ENCODE data around the gene CECR2.

Gene CECR2

DNA sequence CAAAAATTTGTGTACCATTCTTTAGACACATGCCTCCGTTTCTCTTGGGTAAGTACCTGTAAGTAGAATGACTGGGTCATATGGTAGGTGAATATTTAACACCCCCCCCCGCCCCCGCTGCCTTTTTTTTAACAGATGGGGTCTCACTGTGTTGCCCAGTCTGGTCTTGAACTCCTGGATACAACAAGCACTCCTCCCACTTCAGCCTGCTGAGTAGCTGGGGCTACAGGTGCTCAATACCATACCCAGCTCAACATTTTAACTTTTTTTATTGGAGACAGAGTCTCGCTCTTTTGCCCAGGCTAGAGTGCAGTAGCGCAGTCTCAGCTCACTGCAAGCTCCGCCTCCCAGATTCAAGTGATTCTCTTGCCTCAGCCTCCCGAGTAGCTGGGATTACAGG, 32.5 kb downstream of the CECR2 start:
- TF ChIP-seq FOXM1 (IDR thresholded peaks at IDR 0.05; ENCODE audit: borderline replicate concordance, low read depth) = no peak
- no peak for TF ChIP-seq TCF12 (IDR thresholded peaks at IDR 0.05; ENCODE audit: low read depth)
- TF ChIP-seq, protein P1, sequence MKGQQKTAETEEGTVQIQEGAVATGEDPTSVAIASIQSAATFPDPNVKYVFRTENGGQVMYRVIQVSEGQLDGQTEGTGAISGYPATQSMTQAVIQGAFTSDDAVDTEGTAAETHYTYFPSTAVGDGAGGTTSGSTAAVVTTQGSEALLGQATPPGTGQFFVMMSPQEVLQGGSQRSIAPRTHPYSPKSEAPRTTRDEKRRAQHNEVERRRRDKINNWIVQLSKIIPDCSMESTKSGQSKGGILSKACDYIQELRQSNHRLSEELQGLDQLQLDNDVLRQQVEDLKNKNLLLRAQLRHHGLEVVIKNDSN (IDR thresholded peaks at IDR 0.05) = no peak
- no peak for TF ChIP-seq YY1 (IDR thresholded peaks at IDR 0.05; ENCODE audit: low read depth)
- TF ChIP-seq TAF1 (IDR thresholded peaks at IDR 0.05; ENCODE audit: low read depth) = no peak
- TF ChIP-seq EP300 (IDR thresholded peaks at IDR 0.05; ENCODE audit: borderline replicate concordance) = no peak

DNA sequence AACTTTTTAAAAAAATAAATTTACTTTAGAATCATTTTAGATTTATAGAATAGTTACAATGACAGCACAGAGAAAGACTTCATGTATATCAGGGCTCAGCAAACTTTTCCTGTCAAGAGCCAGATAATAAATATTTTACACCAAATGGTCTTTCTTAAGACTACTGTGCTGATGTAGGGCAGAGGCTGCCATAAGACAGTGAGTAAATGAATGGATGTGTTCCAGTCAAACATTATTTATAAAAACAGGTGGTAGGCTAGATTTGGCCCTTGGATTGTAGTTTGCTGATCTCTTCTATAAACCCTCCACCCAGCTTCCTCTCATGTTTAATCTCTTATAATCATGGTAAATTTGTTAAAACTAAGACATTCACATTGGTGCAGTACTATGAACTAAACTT, 33.0 kb downstream of the CECR2 start:
- TF ChIP-seq, protein P2, sequence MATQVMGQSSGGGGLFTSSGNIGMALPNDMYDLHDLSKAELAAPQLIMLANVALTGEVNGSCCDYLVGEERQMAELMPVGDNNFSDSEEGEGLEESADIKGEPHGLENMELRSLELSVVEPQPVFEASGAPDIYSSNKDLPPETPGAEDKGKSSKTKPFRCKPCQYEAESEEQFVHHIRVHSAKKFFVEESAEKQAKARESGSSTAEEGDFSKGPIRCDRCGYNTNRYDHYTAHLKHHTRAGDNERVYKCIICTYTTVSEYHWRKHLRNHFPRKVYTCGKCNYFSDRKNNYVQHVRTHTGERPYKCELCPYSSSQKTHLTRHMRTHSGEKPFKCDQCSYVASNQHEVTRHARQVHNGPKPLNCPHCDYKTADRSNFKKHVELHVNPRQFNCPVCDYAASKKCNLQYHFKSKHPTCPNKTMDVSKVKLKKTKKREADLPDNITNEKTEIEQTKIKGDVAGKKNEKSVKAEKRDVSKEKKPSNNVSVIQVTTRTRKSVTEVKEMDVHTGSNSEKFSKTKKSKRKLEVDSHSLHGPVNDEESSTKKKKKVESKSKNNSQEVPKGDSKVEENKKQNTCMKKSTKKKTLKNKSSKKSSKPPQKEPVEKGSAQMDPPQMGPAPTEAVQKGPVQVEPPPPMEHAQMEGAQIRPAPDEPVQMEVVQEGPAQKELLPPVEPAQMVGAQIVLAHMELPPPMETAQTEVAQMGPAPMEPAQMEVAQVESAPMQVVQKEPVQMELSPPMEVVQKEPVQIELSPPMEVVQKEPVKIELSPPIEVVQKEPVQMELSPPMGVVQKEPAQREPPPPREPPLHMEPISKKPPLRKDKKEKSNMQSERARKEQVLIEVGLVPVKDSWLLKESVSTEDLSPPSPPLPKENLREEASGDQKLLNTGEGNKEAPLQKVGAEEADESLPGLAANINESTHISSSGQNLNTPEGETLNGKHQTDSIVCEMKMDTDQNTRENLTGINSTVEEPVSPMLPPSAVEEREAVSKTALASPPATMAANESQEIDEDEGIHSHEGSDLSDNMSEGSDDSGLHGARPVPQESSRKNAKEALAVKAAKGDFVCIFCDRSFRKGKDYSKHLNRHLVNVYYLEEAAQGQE (IDR thresholded peaks at IDR 0.05; ENCODE audit: low read depth) = no peak
- no peak for TF ChIP-seq FOXM1 (IDR thresholded peaks at IDR 0.05; ENCODE audit: borderline replicate concordance, low read depth)
- no peak for TF ChIP-seq CREB1 (IDR thresholded peaks at IDR 0.05; ENCODE audit: low read depth)
- no peak for TF ChIP-seq TEAD4 (IDR thresholded peaks at IDR 0.05)
- TF ChIP-seq, protein P3, sequence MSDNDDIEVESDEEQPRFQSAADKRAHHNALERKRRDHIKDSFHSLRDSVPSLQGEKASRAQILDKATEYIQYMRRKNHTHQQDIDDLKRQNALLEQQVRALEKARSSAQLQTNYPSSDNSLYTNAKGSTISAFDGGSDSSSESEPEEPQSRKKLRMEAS (IDR thresholded peaks at IDR 0.05) = no peak
- TF ChIP-seq CEBPB (IDR thresholded peaks at IDR 0.05) = no peak
- TF ChIP-seq RAD21 (IDR thresholded peaks at IDR 0.05; ENCODE audit: low read depth) = no peak
- no peak for TF ChIP-seq NFIC (IDR thresholded peaks at IDR 0.05)
- TF ChIP-seq, protein P1 (IDR thresholded peaks at IDR 0.05) = no peak
- TF ChIP-seq TAF1 (IDR thresholded peaks at IDR 0.05; ENCODE audit: low read depth) = no peak
- TF ChIP-seq EP300 (IDR thresholded peaks at IDR 0.05; ENCODE audit: borderline replicate concordance) = no peak
- no peak for TF ChIP-seq ZBTB7A (IDR thresholded peaks at IDR 0.05; ENCODE audit: low read depth)

DNA sequence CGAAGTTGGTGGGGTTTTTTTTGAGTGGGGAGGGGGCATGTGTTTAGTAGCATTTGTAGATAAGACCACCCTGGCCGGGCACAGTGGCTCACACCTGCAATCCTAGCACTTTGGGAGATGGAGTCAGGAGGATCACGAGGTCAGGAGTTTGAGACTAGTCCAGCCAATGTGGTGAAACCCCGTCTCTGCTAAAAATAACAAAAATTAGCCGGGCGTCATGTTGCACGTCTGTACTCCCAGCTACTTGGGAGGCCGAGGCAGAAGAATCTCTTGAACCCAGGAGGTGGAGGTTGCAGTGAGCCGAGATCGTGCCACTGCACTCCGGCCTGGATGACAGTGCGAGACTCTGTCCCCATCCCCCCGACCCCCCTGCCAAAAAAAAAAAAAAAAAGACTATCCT, 34.6 kb downstream of the CECR2 start:
- TF ChIP-seq RAD21 (IDR thresholded peaks at IDR 0.05; ENCODE audit: low read depth) (no peak), NFIC (IDR thresholded peaks at IDR 0.05) (no peak), YY1 (IDR thresholded peaks at IDR 0.05; ENCODE audit: low read depth) (no peak), FOXM1 (IDR thresholded peaks at IDR 0.05; ENCODE audit: borderline replicate concordance, low read depth) (no peak), EP300 (IDR thresholded peaks at IDR 0.05; ENCODE audit: borderline replicate concordance) (no peak), CEBPB (IDR thresholded peaks at IDR 0.05) (no peak), EGR1 (IDR thresholded peaks at IDR 0.05) (no peak), TEAD4 (IDR thresholded peaks at IDR 0.05) (no peak), TAF1 (IDR thresholded peaks at IDR 0.05; ENCODE audit: low read depth) (no peak), TCF12 (IDR thresholded peaks at IDR 0.05; ENCODE audit: low read depth) (no peak), ZBTB7A (IDR thresholded peaks at IDR 0.05; ENCODE audit: low read depth) (no peak), CREB1 (IDR thresholded peaks at IDR 0.05; ENCODE audit: low read depth) (no peak)
- TF ChIP-seq, protein P2 (IDR thresholded peaks at IDR 0.05; ENCODE audit: low read depth) = no peak
- TF ChIP-seq, protein P3 (IDR thresholded peaks at IDR 0.05) = no peak
- TF ChIP-seq, protein P1 (IDR thresholded peaks at IDR 0.05) = no peak

DNA sequence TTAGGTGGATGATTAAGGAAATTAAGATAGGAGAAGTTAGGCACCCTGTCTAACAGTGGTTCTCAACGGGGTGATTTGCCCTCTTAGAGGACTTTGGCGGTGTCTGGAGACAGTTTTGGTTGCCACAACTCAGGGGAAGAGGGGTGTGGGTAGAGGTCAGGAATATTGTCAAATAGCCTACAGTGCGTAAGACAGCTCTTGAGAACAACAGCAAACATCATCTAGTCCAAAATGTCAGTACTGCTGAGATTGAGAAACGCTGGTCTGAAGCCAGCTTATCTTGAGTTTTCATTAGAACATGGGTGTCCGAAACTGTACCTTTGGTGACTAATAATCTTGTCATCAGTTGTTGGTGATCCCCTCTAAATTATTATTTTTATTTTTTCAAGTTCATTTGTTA, 38.4 kb downstream of the CECR2 start:
- no peak for TF ChIP-seq EGR1 (IDR thresholded peaks at IDR 0.05)
- TF ChIP-seq, protein P2 (IDR thresholded peaks at IDR 0.05; ENCODE audit: low read depth) = no peak
- TF ChIP-seq YY1 (IDR thresholded peaks at IDR 0.05; ENCODE audit: low read depth) = no peak
- TF ChIP-seq, protein P3 (IDR thresholded peaks at IDR 0.05) = no peak
- TF ChIP-seq, protein P1 (IDR thresholded peaks at IDR 0.05) = no peak
- TF ChIP-seq EP300 (IDR thresholded peaks at IDR 0.05; ENCODE audit: borderline replicate concordance) = no peak
- TF ChIP-seq NFIC (IDR thresholded peaks at IDR 0.05) = no peak
- no peak for TF ChIP-seq TCF12 (IDR thresholded peaks at IDR 0.05; ENCODE audit: low read depth)
- TF ChIP-seq CEBPB (IDR thresholded peaks at IDR 0.05) = no peak
- TF ChIP-seq RAD21 (IDR thresholded peaks at IDR 0.05; ENCODE audit: low read depth) = no peak
- no peak for TF ChIP-seq ZBTB7A (IDR thresholded peaks at IDR 0.05; ENCODE audit: low read depth)
- no peak for TF ChIP-seq TAF1 (IDR thresholded peaks at IDR 0.05; ENCODE audit: low read depth)
- no peak for TF ChIP-seq TEAD4 (IDR thresholded peaks at IDR 0.05)
- no peak for TF ChIP-seq FOXM1 (IDR thresholded peaks at IDR 0.05; ENCODE audit: borderline replicate concordance, low read depth)
- TF ChIP-seq CREB1 (IDR thresholded peaks at IDR 0.05; ENCODE audit: low read depth) = no peak
